Measurements from ENCODE around the gene SERPING1.

Gene SERPING1

GRCh38 chr11:57656885-57657193 is 59.4 kb downstream of the SERPING1 start:
- no peak for DNase-seq

GRCh38 chr11:57657194-57658022 is 59.9 kb downstream of the SERPING1 start, which contains the start of gene CLP1:
Gene CLP1, plus strand, starts transcription at chr11:57657762. Its CDS starts 1,715 bp downstream, at chr11:57659477.
- DNase-seq: peak; percentile 99

GRCh38 chr11:57658023-57658361 is 60.5 kb downstream of the SERPING1 start:
- no peak for DNase-seq

- DNase-seq: no peak
Measured at GRCh38 chr11:57659669-57660068, 62.2 kb downstream of the SERPING1 start.

- no peak for DNase-seq
Measured at GRCh38 chr11:57662893-57663292, 65.4 kb downstream of the SERPING1 start.

GRCh38 chr11:57663975-57664374 is 66.5 kb downstream of the SERPING1 start:
- DNase-seq: no peak
